Ecto neural progenitor cell (in vitro differentiated cells): ENCODE results near the gene GPATCH2.
"Not testable (repeated sequence)": the region's sequence is repeated elsewhere in the genome, so short reads cannot be mapped to it uniquely, and the experiment has no call there.

Experiments
- DNase-seq: peaks from one replicate; pipeline ENCODE4 v3.0.0-alpha.2; 2018; ENCODE audit warnings: low spot score

GPATCH2 gene

GRCh38 chr1:217443845-217444244 lies 187.0 kb downstream of the GPATCH2 start:
- no peak for DNase-seq

DNA sequence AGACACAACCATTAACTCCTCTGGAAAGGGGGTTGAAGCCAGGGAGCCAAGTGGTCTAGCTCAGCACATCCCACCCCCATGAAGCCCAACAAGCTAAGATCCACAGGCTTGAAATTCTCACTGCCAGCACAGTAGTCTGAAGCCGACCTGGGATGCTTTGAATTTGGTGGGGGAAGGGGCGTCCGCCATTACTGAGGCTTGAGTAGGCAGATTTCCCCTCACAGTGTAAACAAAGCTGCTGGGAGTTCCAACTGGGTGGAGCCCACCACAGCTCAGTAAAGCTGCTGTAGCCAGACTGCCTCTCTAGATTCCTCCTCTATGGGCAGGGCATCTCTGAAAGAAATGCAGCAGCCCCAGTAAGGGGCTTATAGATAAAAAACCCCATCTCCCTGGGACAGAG lies 193.5 kb downstream of the GPATCH2 start:
- DNase-seq: no peak

GRCh38 chr1:217435204-217435603 lies 195.7 kb downstream of the GPATCH2 start:
- no peak for DNase-seq

DNA sequence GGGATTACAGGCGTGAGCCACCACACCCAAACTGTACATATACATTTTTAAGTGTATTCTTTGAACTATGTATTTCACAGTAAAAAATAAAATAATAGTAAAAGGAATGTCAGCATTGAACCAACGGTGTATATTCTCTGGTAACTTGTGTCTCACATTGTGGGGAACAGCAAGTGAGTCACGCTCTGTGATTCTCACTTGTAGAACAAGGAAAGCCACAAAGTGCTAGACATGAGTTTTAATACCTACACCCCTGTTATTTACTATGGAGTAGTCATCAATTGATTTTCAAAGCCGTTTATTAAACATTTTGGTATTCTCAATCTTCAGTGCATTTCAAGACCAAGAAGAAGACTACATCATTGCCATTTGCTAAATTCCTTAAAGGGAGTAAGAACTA lies 197.2 kb downstream of the GPATCH2 start:
- no peak for DNase-seq

DNA sequence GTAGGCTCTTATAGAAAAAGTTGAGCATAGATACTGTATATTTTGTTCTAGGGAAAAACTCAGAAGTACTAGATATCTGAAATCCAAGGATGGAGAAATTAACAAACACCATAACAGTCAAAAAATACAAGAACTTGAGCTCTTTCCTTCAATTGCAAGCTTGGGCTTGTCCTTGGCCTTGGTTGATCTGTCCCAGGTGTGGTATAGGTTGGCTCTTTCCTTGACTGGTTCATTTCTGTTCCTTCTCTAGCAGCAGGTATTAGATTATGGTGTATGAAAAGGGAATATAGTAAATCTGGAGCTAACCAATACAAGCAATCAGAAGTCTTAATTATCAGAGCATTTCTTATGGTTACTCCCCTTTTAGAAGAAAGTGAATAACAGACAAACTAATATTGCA lies 198.6 kb downstream of the GPATCH2 start:
- DNase-seq: no peak

DNA sequence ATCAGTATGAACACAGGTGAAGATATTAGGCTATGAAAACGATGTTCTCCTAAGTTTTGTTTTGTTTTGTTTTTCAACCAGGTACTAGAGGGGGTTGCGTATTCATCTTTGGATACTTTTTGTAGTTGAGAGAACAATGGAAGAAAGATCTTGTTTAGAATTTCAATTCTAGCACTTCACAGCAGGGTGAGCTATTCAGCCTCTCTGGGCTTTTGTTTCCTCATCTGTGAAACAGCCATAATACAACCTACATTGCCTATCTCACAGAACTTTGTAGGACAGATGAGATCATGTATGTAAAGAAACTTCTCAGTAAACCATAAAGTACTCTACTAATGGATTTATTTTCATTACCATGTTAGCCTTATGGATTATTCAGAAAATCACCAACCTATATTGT lies 199.5 kb downstream of the GPATCH2 start:
- no peak for DNase-seq

DNA sequence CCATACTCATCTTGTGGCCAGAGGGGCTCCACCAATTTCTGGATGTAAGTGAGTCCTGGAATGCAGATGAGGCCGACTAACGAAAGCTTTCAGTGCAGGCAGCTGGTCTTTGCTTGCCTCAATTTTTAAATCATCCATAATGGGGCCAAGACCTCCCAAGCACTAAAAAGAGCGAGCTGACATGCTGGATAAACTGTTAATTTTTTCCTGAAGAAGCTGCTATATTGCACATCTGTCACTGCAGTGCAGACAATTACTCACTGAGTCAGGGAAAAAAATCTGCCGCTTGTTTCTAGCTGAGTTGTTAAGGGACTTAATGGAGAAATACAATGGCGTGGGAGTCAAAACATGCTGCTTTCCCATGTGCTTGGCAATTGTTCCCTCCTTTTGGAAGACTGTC lies 205.5 kb downstream of the GPATCH2 start:
- no peak for DNase-seq

- no peak for DNase-seq
These were observed 211.7 kb downstream of the GPATCH2 start for GRCh38 chr1:217419194-217419551.

DNA sequence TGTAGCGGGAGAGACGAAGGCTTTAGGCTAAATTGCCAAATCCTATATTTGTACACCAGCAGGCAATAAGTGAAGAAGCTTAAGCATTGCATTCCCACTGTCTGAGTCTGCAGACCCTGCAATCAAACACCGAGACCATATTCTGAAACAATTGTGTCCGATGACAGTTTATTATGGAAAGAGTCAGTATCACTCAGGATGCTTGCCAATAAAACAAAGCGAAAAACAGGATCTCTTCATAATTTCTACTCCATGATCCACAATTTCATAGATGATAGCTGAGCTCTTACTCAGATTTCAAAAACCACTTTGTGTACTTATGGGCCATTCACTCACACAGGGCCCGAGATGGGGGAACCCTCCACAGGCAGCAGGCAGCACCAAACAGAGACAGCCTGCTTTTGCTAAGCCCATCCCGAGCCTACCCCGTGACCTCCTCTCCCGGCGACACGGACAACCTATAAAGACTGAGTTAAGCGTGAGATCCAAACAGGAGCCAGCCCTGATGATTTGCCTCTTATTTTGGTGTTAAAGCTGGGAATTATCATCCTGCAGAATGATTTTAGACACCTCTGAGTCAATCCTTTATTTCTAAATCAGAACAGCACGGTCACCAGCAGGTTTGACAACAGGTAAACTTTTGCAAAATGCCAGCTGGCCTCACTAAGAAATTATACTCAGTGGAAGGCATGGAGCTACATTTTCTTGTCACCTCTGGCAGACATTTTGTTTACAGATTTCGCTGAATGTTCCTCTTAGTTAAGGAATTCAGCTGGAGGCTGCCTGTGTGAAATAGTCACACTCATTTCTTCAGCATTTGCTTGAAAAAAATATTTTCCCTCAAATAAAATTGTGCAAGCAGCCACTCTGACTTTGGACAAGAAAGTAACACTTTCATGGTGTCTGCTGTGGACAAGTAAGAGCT lies 212.4 kb downstream of the GPATCH2 start:
- no peak for DNase-seq

GRCh38 chr1:217417363-217417762 lies 213.5 kb downstream of the GPATCH2 start:
- no peak for DNase-seq

- no peak for DNase-seq
These were observed 223.3 kb downstream of the GPATCH2 start for GRCh38 chr1:217407534-217408001.

DNA sequence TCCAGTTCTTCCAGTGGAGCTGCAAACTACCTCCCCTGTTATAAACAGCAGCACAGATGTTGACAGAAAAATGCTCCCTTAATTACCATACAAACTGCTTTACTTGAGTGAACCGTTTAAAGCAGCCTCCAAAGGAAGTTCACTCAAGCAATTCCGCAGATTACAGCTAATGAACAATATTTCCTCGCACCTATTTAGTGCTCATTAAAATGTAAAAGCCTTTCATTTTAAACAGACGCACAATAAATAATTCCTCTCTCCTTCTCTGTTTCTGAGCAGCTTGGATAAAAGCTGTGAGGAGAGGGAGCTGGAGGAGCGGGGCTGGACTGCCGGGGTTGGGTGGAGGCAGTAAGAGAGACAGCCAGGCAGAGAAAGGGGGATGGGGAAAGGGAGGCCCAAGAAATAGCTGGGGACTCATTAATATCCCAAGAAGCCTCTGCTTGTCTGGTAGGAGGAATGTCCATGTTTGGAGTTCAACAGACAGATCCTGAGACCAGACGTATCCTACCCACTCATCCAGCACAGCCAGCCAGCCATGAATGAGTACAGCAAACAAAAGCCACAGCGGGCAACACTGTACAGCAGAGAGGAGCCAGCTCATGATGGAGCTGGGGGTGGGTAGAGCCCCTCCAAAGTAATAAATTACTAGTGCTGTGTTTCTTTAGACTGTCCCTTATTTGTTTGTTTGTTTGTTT lies 227.7 kb downstream of the GPATCH2 start:
- no peak for DNase-seq

DNA sequence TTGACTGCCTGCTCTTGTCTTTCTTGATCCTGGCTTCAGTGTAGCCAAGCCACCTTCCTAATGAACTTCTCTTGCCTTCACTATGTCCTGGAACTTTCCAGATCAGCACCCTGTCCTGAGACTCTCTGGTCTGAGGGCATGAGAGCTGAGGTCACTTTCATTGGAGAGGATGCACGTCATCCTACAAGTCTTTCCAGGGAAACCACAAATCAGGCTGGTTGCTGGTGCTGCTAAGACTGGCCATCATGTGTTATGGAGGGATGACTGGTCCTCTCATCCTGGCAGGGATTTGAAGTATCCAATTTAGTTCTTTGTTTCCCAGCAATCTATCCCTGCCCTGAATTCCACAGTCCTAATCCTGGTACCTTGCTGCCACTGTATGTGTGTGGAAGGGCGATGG lies 228.6 kb downstream of the GPATCH2 start:
- DNase-seq: no peak

DNA sequence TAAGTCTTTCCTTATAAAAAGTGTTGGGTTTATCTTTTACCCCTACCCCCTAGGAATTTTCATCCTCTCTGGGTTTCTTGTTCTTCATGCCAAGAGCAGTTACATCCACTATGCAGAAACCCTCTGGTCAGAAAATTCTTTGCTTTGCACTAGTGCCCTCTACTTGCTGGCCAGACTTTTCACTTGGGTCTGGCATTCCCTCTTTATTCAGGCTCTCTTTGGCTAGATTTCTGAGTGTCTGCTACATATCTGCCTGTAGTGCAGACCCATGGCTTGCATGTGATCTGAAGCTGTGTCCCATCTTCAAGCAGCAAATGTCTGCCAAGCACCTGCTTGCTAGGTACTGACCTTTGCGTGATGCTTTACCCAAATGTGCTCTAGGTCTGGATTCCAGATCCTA lies 237.0 kb downstream of the GPATCH2 start:
- no peak for DNase-seq

DNA sequence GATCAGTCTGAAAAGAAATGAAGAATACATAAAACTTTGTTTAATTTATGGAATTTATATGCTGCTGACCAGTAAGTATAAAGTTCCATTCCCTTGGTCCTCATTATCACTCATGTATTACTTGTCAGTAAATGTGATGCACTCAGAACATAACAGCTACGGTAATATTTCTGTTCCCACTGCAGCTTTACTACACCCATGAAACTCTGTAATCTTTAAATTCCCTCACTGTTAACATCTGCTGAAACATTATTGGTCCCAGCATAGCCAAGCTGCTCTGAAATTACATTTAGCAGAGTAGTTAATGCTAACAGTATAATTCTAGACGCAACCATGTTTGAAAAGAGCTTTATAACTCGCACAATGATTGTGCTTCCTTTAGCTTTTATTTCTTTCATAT lies 238.4 kb downstream of the GPATCH2 start:
- DNase-seq: no peak

GRCh38 chr1:217389895-217390294 lies 241.0 kb downstream of the GPATCH2 start:
- no peak for DNase-seq

- no peak for DNase-seq
These were observed 242.3 kb downstream of the GPATCH2 start for GRCh38 chr1:217388522-217389065.

- DNase-seq: not testable (repeated sequence)
These were observed 249.1 kb downstream of the GPATCH2 start for GRCh38 chr1:217381773-217382172.

- not testable (repeated sequence) for DNase-seq
These were observed 251.1 kb downstream of the GPATCH2 start for GRCh38 chr1:217379804-217380203.

DNA sequence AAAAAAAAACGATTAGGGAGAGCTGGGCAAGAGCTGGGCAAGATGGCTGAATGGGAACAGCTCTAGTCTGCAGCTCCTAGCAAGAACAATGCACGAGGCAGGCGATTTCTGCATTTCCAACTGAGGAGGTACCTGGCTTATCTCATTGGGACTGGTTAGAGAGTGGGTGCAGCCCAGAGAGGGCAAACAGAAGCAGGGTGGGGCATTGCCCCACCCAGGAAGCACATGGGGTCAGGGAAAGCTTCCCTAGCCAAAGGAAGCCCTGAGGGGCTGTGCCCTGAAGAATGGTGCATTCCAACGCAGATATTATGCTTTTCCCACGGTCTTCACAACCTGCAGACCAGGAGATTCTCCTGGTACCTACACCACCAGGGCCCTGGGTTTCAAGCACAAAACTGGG lies 251.6 kb downstream of the GPATCH2 start:
- no peak for DNase-seq
